Astrocyte of the spinal cord (primary cell): Measurements from ENCODE around the gene OPCML.
A peak's percentile ranks its signal among the peaks of the same experiment; 100 is the strongest.

ENCODE experiments used
- DNase-seq: peaks from one replicate; pipeline ENCODE4 v3.0.0; 2011; ENCODE audit warnings: low read depth, low spot score
- H3K4me3 ChIP-seq: 2 replicates; pipeline ENCODE4 v1.5.1; 2011; ENCODE audit warnings: low read depth, mild to moderate bottlenecking, low read length, moderate library complexity
- in situ Hi-C: cut with HindIII; loops from 2 replicates; pipeline ENCODE4 v1.10.0; 2017; ENCODE audit warnings: low sequenced_read_pairs
- TF ChIP-seq, protein P1 (sequence below): IDR thresholded peaks from 2 replicates; pipeline ENCODE4 v1.5.1; 2012; ENCODE audit warnings: low read depth, mild to moderate bottlenecking, low read length, inconsistent platforms

Gene OPCML

DNA sequence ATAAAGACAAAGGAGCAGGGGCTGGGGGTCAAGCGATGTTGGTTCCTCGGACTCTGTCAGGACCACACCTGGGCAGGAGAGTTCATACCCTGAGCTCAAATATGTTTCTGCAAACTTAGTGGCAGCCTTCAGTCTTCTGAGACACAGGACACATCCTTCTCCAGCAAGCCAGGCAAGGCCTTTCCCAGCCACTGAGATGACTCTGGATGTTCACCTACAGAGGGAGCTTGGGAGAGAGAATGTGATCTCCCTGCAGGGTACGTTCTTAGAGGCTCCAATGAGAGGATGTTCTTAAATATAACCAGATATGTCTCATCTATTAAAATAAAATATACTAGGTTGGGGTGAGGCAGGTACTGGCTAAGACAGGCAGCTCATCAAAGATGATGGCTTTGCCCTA, 461.5 kb downstream of the OPCML start:
- DNase-seq: no peak
- in situ Hi-C loops: no loop called here
- H3K4me3 ChIP-seq: no peak overlapping the region
- TF ChIP-seq, protein P1, sequence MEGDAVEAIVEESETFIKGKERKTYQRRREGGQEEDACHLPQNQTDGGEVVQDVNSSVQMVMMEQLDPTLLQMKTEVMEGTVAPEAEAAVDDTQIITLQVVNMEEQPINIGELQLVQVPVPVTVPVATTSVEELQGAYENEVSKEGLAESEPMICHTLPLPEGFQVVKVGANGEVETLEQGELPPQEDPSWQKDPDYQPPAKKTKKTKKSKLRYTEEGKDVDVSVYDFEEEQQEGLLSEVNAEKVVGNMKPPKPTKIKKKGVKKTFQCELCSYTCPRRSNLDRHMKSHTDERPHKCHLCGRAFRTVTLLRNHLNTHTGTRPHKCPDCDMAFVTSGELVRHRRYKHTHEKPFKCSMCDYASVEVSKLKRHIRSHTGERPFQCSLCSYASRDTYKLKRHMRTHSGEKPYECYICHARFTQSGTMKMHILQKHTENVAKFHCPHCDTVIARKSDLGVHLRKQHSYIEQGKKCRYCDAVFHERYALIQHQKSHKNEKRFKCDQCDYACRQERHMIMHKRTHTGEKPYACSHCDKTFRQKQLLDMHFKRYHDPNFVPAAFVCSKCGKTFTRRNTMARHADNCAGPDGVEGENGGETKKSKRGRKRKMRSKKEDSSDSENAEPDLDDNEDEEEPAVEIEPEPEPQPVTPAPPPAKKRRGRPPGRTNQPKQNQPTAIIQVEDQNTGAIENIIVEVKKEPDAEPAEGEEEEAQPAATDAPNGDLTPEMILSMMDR: no peak

DNA sequence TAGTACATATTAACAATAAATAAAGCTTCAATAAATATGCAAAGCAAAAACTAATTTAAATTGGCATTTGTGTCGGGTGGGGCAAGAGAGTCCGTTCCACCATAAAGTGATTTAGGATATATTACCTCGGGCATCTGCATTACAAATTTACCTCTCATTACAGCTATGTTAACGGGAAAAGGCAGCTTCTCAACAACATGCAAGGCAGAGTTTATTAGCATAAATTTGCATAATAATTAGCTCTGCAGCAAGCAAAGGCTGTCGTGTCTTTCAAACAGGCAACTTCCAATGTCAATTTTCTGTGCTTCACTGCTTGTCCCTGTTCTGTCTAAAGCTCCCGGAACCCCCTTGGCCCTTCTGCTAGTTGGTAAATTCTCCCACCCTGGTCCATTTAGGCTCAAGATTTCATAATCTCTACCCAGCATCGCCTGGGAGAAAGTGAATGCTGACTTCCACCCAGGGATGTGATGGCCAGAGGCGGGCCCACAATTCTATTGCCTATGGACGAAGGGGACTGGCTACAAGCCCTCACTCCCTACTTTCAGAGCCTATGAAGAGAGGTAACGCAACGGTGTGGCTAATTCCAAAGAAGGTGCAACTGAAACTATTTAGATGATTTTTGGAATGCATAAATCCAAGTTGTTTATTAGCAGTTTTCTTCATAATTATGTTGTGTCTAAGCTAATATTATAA, 462.1 kb downstream of the OPCML start:
- no peak for DNase-seq
- in situ Hi-C loops: no loop called here
- H3K4me3 ChIP-seq: no peak overlapping the region
- TF ChIP-seq, protein P1: no peak

DNA sequence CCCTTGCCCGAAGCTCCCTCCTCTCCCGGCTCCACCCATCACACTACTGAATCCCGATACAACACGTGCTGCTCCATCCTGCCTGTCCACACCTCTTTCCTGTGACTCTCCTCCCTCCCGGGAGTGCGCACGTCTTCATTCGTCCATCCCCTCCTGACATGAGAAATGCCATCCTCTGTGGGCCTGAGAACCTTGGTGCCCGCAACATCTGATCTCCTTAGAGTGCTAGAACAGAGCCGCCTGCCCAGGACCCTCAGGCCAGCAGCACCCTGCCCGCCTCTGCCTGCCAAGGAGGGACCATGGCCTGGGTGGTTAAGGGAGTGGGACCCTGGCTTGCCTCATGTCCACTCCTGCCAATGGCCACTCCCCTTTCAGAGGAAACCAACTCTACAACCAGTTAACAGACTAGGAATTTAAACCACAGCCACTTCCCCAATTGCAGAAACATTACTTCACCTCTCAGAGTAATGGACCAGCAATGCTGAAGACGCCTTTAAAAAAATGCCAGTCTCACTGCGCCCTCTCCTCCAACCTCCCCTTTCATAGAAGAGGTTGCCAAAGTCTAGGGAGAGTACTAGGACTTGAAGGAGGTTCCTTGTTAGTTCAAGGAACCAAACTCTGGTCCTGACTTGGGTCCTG, 466.3 kb downstream of the OPCML start:
- in situ Hi-C loops: no loop called here
- DNase-seq: no peak
- H3K4me3 ChIP-seq: no peak overlapping the region
- TF ChIP-seq, protein P1: no peak

DNA sequence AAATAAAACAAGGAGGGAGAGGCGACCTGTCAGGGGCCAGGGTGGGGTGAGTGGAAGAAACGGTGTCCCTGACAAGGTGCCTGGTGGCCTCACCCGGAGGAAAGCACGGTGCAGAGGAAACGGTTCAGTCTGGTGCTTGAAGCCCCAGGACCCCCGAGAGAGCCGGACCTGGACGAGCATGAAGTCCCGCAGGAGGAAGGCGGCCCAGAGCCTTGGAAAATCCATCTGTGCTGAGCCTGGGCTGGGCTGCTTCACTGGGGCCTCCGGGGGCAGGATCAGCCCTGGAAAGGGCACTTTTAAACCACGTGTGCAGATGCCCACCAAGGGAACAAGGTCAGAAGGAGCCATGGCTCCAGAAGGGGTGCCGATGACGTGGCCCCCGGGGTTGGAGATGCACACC, 467.3 kb downstream of the OPCML start:
- DNase-seq: no peak
- in situ Hi-C loops: no loop called here
- TF ChIP-seq, protein P1: no peak
- H3K4me3 ChIP-seq: peak overlapping the region; percentile 39

DNA sequence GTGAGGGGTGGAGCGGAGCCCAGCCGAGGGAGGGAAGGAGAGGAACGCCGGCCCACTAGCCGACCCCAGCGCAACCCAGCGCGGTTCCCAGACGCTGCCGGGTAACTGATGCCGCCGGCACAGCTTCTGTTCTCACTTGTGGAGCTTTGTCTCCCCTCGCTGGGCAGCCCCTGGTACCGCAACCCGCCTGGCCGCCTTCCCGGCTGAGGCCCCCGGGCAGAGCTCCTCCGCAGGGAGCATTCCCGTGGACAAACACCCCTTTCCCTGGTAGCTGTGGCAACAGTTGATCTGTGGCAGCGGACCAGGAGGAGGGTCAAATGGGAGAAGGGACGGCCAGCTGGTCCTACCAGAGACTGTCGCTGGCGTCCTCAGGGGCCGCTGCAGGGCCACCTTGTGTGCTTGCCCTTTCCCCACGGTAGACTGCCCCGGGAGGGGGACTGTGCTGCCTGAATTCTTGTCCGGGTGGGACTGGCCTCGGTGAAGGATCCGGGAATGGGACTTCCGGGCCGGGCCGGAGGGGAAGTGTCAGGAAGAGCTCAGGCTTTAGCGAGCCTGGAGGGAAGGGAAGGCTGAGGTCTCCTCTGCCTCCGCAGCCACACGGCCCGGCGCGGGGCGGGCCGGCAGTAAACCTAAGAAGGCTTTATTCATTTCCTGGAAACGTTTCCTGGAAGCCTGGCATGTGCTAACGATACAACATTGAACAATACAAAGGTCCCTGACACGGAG, 468.0 kb downstream of the OPCML start:
- TF ChIP-seq, protein P1: peak; percentile 70
- H3K4me3 ChIP-seq: peak overlapping the region; percentile 39

DNA sequence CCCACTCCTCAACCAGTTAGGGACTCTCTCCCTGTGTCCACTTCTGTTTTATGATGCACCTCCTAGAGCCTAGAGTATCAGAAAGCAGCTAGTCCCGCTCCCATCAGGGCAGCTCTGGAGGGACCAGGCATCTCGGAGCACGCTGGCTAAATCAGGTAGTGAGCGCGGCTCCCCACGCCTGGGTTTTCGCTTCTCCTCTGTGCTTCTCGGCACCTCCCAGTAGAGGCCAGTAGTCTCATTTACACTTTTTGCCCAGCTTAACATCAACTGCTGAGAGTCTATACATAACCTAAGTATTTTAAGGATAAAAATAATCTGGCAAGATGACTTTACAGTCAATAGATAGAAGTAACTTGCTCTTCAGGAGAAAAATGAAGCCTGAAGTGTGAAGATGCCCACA, 473.8 kb downstream of the OPCML start:
- in situ Hi-C loops: no loop called here
- TF ChIP-seq, protein P1: no peak
- H3K4me3 ChIP-seq: no peak overlapping the region
- DNase-seq: no peak

More for the DNA sequence above, 468.0 kb downstream of the OPCML start:
- DNase-seq: peak; percentile 72
- in situ Hi-C loops: no loop called here
